Urinary bladder (tissue), 4 donors: Measurements from ENCODE around the gene FAM78A. TPM values are rescaled to one million over a fixed set of nuclear protein-coding genes. Genes with fewer than 3 reads are reported as not detected.

Experiments
- DNase-seq: peaks from one replicate; pipeline ENCODE4 v3.0.0-alpha.2; 2015; ENCODE audit errors: extremely low spot score
- H3K27ac ChIP-seq: one replicate; pipeline ENCODE4 v1.5.1; 2013; ENCODE audit warnings: low read depth, mild to moderate bottlenecking, moderate library complexity
- H3K36me3 ChIP-seq: one replicate; pipeline ENCODE4 v1.6.1; 2013; ENCODE audit warnings: mild to moderate bottlenecking, moderate library complexity; ENCODE audit not compliant: insufficient read depth
- H3K4me1 ChIP-seq: one replicate; pipeline ENCODE4 v1.6.1; 2013; ENCODE audit warnings: mild to moderate bottlenecking, moderate library complexity; ENCODE audit not compliant: insufficient read depth
- H3K4me3 ChIP-seq: one replicate; pipeline ENCODE4 v1.5.1; 2013; ENCODE audit warnings: low read depth, low read length
- WGBS: extraction: QIAGEN DNeasy Blood & Tissue Kit; methylation state at CpG from one replicate; pipeline ENCODE4 v1.1.7; 2013; 5-methylcytosine and 5-hydroxymethylcytosine counted together
- polyA plus RNA-seq: library from polyadenylated mRNA; stranded (reverse); fragments of 200-250 nt; gene quantifications from one replicate; pipeline ENCODE4 v1.2.3, GENCODE V29; 2013
- total RNA-seq: library from RNA; depleted of rRNA; stranded (reverse); fragments of >200 nt; gene quantifications from one replicate; pipeline ENCODE4 v1.2.3, GENCODE V29; 2014
- donor health status: healthy with polysubstance abuse.
- donor health status: healthy.

Gene FAM78A
- total and polyA plus RNA-seq, 2 donors: 1.9 to 3.1 TPM

- 23% methylated on average over 23 of the region's 23 CpGs for whole genome bisulfite sequencing
These were observed 37.8 kb downstream of the FAM78A start for GRCh38 chr9:131238402-131239021.

GRCh38 chr9:131237931-131238401 lies 38.3 kb downstream of the FAM78A start:
- no peak overlapping the region for H3K4me3 ChIP-seq
- H3K4me1 ChIP-seq: no peaks in the 10 kb centered on the region
- no peaks in the 10 kb centered on the region for H3K36me3 ChIP-seq
- DNase-seq: no peak
- no peak overlapping the region for H3K27ac ChIP-seq
- WGBS: 24% methylated on average over 11 of the region's 11 CpGs

More at GRCh38 chr9:131238402-131239021, 37.8 kb downstream of the FAM78A start:
- H3K4me1 ChIP-seq: no peaks in the 10 kb centered on the region
- no peak overlapping the region for H3K27ac ChIP-seq
- no peak for DNase-seq
- no peak overlapping the region for H3K4me3 ChIP-seq
- H3K36me3 ChIP-seq: no peaks in the 10 kb centered on the region

- no peak for DNase-seq
- H3K4me1 ChIP-seq: no peaks in the 10 kb centered on the region
- H3K4me3 ChIP-seq: no peak overlapping the region
- no peak overlapping the region for H3K27ac ChIP-seq
- no peaks in the 10 kb centered on the region for H3K36me3 ChIP-seq
- WGBS: 50% methylated on average over 7 of the region's 7 CpGs
These were observed 39.0 kb downstream of the FAM78A start for GRCh38 chr9:131237291-131237690.

GRCh38 chr9:131236761-131237160 lies 39.5 kb downstream of the FAM78A start:
- no peak for DNase-seq
- Histone ChIP-seq H3K36me3 (no peaks in the 10 kb centered on the region), H3K4me1 (no peaks in the 10 kb centered on the region), H3K4me3 (no peak overlapping the region), H3K27ac (no peak overlapping the region)
- 77% methylated on average over 5 of the region's 5 CpGs for WGBS

GRCh38 chr9:131236161-131236560 lies 40.1 kb downstream of the FAM78A start:
- Histone ChIP-seq H3K4me1 (no peaks in the 10 kb centered on the region), H3K4me3 (no peak overlapping the region), H3K27ac (no peak overlapping the region), H3K36me3 (no peaks in the 10 kb centered on the region)
- no peak for DNase-seq
- WGBS: 95% methylated on average over 8 of the region's 8 CpGs

GRCh38 chr9:131235480-131235851 lies 40.8 kb downstream of the FAM78A start:
- peaks cover 2% of the 10 kb centered on the region for H3K36me3 ChIP-seq
- H3K4me1 ChIP-seq: no peaks in the 10 kb centered on the region
- DNase-seq: no peak
- H3K27ac ChIP-seq: no peak overlapping the region
- H3K4me3 ChIP-seq: no peak overlapping the region
- WGBS: 80% methylated on average over 9 of the region's 9 CpGs

- no peak for DNase-seq
- H3K4me1 ChIP-seq: no peaks in the 10 kb centered on the region
- no peak overlapping the region for H3K4me3 ChIP-seq
- no peak overlapping the region for H3K27ac ChIP-seq
- H3K36me3 ChIP-seq: peaks cover 3% of the 10 kb centered on the region
- WGBS: 85% methylated on average over 16 of the region's 16 CpGs
These were observed 41.4 kb downstream of the FAM78A start for GRCh38 chr9:131234799-131235479.

GRCh38 chr9:131233995-131234394 lies 42.3 kb downstream of the FAM78A start:
- H3K27ac ChIP-seq: no peak overlapping the region
- WGBS: 84% methylated on average over 9 of the region's 9 CpGs
- peaks cover 3% of the 10 kb centered on the region for H3K36me3 ChIP-seq

GRCh38 chr9:131233556-131233955 lies 42.8 kb downstream of the FAM78A start:
- Histone ChIP-seq H3K36me3 (peaks cover 3% of the 10 kb centered on the region), H3K27ac (no peak overlapping the region), H3K4me3 (no peak overlapping the region), H3K4me1 (no peaks in the 10 kb centered on the region)
- DNase-seq: no peak
- WGBS: 92% methylated on average over 11 of the region's 11 CpGs

More at GRCh38 chr9:131233995-131234394, 42.3 kb downstream of the FAM78A start:
- no peak for DNase-seq
- no peaks in the 10 kb centered on the region for H3K4me1 ChIP-seq
- H3K4me3 ChIP-seq: no peak overlapping the region

- Histone ChIP-seq H3K36me3 (peaks cover 3% of the 10 kb centered on the region), H3K4me3 (no peak overlapping the region), H3K27ac (no peak overlapping the region), H3K4me1 (no peaks in the 10 kb centered on the region)
- 68% methylated on average over 8 of the region's 8 CpGs for WGBS
- no peak for DNase-seq
These were observed 47.3 kb downstream of the FAM78A start for GRCh38 chr9:131228988-131229387.

- H3K36me3 ChIP-seq: peaks cover 3% of the 10 kb centered on the region
- no peak for DNase-seq
- no peak overlapping the region for H3K4me3 ChIP-seq
- H3K27ac ChIP-seq: no peak overlapping the region
- no peaks in the 10 kb centered on the region for H3K4me1 ChIP-seq
- WGBS: 73% methylated on average over 9 of the region's 9 CpGs
These were observed 48.3 kb downstream of the FAM78A start for GRCh38 chr9:131227959-131228460.

GRCh38 chr9:131227112-131227958 lies 49.0 kb downstream of the FAM78A start:
- WGBS: 51% methylated on average over 9 of the region's 9 CpGs
- Histone ChIP-seq H3K36me3 (peaks cover 3% of the 10 kb centered on the region), H3K27ac (no peak overlapping the region), H3K4me1 (no peaks in the 10 kb centered on the region), H3K4me3 (no peak overlapping the region)
- no peak for DNase-seq

GRCh38 chr9:131226226-131226625 lies 50.1 kb downstream of the FAM78A start:
- Histone ChIP-seq H3K4me1 (no peaks in the 10 kb centered on the region), H3K4me3 (no peak overlapping the region), H3K27ac (no peak overlapping the region), H3K36me3 (peaks cover 3% of the 10 kb centered on the region)
- WGBS: 85% methylated on average over 3 of the region's 3 CpGs
- DNase-seq: no peak
